MM.1S (cell line): ENCODE results near the gene FAM20A.
A peak's percentile ranks its signal among the peaks of the same experiment; 100 is the strongest.

ENCODE experiments used
- DNase-seq: peaks from one replicate; pipeline ENCODE4 v3.0.0-alpha.2; 2015
- H2AFZ ChIP-seq: fragments of 300-600 bp; sonication (generic); 2 replicates; pipeline ENCODE4 v1.6.0; 2016; ENCODE audit warnings: antibody characterized with exemption, low read length
- H3F3A ChIP-seq: fragments of 300-600 bp; sonication (generic); 2 replicates; pipeline ENCODE4 v1.6.1; 2016; ENCODE audit warnings: mild to moderate bottlenecking, antibody characterized with exemption, low read length, moderate library complexity, mixed read lengths; ENCODE audit not compliant: insufficient read depth
- H3K27ac ChIP-seq: fragments of 300-600 bp; sonication (generic); 2 replicates; pipeline ENCODE4 v1.5.1; 2016; ENCODE audit warnings: mild to moderate bottlenecking, low read length
- H3K27me3 ChIP-seq: fragments of 300-600 bp; sonication (generic); replicated peaks from 2 replicates; pipeline ENCODE4 v1.6.0; 2016; ENCODE audit warnings: low read length; ENCODE audit not compliant: insufficient read depth
- H3K36me3 ChIP-seq: fragments of 300-600 bp; sonication (generic); replicated peaks from 2 replicates; pipeline ENCODE4 v1.6.1; 2016; ENCODE audit warnings: mild to moderate bottlenecking, low read length, mixed read lengths; ENCODE audit not compliant: insufficient read depth
- H3K4me1 ChIP-seq: fragments of 300-600 bp; sonication (generic); 2 replicates; pipeline ENCODE4 v1.6.1; 2016; ENCODE audit warnings: low read length, mixed read lengths
- H3K4me2 ChIP-seq: fragments of 300-600 bp; sonication (generic); 2 replicates; pipeline ENCODE4 v1.6.0; 2016; ENCODE audit warnings: low read depth, low read length
- H3K4me3 ChIP-seq: fragments of 300-600 bp; sonication (generic); 2 replicates; pipeline ENCODE4 v1.5.1; 2016; ENCODE audit warnings: low read length, mixed read lengths
- H3K79me2 ChIP-seq: fragments of 300-600 bp; sonication (generic); 2 replicates; pipeline ENCODE4 v1.6.1; 2016; ENCODE audit warnings: mixed run types, low read length, mixed read lengths
- H3K9ac ChIP-seq: fragments of 300-600 bp; sonication (generic); 2 replicates; pipeline ENCODE4 v1.6.1; 2016; ENCODE audit warnings: low read length, mixed read lengths
- H3K9me2 ChIP-seq: fragments of 300-600 bp; sonication (generic); replicated peaks from 2 replicates; pipeline ENCODE4 v1.6.1; 2016; ENCODE audit warnings: mild to moderate bottlenecking, low read length, mixed read lengths; ENCODE audit not compliant: insufficient read depth
- H3K9me3 ChIP-seq: fragments of 300-600 bp; sonication (generic); replicated peaks from 2 replicates; pipeline ENCODE4 v1.6.1; 2016; ENCODE audit warnings: mild to moderate bottlenecking, low read length, mixed read lengths; ENCODE audit not compliant: insufficient read depth
- H4K20me1 ChIP-seq: fragments of 300-600 bp; sonication (generic); 2 replicates; pipeline ENCODE4 v1.6.1; 2016; ENCODE audit warnings: mild to moderate bottlenecking, low read length, moderate library complexity, mixed read lengths; ENCODE audit not compliant: insufficient read depth
- EZH2 ChIP-seq: fragments of 300-600 bp; sonication (generic); optimal IDR thresholded peaks from 2 replicates; pipeline ENCODE3; 2017; ENCODE audit warnings: low read depth, mild to moderate bottlenecking, antibody characterized with exemption, low read length, mixed read lengths
- EZH2phosphoT487 ChIP-seq: fragments of 300-600 bp; sonication (generic); IDR thresholded peaks from 2 replicates; pipeline ENCODE4 v1.6.1; 2018; ENCODE audit warnings: antibody characterized with exemption, low read length
- TF ChIP-seq, protein P1 (sequence below): fragments of 300-600 bp; sonication (generic); IDR thresholded peaks from 2 replicates; pipeline ENCODE4 v1.5.1; 2016; ENCODE audit warnings: antibody characterized with exemption, low read length, mixed read lengths

Gene FAM20A

GRCh38 chr17:68516732-68517131 lies 84.4 kb downstream of the FAM20A start:
- Histone ChIP-seq H3K79me2 (peaks cover 78% of the 10 kb centered on the region), H3K9me3 (no peaks in the 10 kb centered on the region), H3K9me2 (no peaks in the 10 kb centered on the region), H3K27me3 (no peaks in the 10 kb centered on the region), H3K9ac (no peak overlapping the region), H3K36me3 (peaks cover 5% of the 10 kb centered on the region), H4K20me1 (peaks cover 3% of the 10 kb centered on the region; the same call in 1 of the 2 replicates), H3K4me1 (peaks cover 10% of the 10 kb centered on the region; the same call in 1 of the 2 replicates), H3K27ac (no peak overlapping the region), H3F3A (peaks cover 3% of the 10 kb centered on the region), H2AFZ (no peak overlapping the region), H3K4me2 (no peak overlapping the region), H3K4me3 (no peak overlapping the region)
- no peak for DNase-seq
- TF ChIP-seq EZH2: no peak
- TF ChIP-seq EZH2phosphoT487: no peak
- TF ChIP-seq, protein P1, sequence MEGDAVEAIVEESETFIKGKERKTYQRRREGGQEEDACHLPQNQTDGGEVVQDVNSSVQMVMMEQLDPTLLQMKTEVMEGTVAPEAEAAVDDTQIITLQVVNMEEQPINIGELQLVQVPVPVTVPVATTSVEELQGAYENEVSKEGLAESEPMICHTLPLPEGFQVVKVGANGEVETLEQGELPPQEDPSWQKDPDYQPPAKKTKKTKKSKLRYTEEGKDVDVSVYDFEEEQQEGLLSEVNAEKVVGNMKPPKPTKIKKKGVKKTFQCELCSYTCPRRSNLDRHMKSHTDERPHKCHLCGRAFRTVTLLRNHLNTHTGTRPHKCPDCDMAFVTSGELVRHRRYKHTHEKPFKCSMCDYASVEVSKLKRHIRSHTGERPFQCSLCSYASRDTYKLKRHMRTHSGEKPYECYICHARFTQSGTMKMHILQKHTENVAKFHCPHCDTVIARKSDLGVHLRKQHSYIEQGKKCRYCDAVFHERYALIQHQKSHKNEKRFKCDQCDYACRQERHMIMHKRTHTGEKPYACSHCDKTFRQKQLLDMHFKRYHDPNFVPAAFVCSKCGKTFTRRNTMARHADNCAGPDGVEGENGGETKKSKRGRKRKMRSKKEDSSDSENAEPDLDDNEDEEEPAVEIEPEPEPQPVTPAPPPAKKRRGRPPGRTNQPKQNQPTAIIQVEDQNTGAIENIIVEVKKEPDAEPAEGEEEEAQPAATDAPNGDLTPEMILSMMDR: no peak

- Histone ChIP-seq H3K27ac (no peak overlapping the region), H3K4me2 (0 out of 2 replicates have a peak overlapping the region, but pooled peaks have one; percentile 86), H3K27me3 (no peaks in the 10 kb centered on the region), H3F3A (peaks cover 13% of the 10 kb centered on the region), H3K36me3 (peaks cover 5% of the 10 kb centered on the region), H3K79me2 (peaks cover 73% of the 10 kb centered on the region), H3K9me2 (no peaks in the 10 kb centered on the region), H4K20me1 (0 out of 2 replicates have a peak, but pooled peaks cover 3% of the 10 kb centered on the region), H3K4me3 (no peak overlapping the region), H3K9ac (no peak overlapping the region), H3K9me3 (no peaks in the 10 kb centered on the region), H3K4me1 (peaks cover 17% of the 10 kb centered on the region), H2AFZ (no peak overlapping the region)
- TF ChIP-seq EZH2phosphoT487: no peak
- TF ChIP-seq, protein P1: no peak
- no peak for TF ChIP-seq EZH2
- DNase-seq: no peak
Measured at GRCh38 chr17:68514831-68515635, 86.1 kb downstream of the FAM20A start.

DNA sequence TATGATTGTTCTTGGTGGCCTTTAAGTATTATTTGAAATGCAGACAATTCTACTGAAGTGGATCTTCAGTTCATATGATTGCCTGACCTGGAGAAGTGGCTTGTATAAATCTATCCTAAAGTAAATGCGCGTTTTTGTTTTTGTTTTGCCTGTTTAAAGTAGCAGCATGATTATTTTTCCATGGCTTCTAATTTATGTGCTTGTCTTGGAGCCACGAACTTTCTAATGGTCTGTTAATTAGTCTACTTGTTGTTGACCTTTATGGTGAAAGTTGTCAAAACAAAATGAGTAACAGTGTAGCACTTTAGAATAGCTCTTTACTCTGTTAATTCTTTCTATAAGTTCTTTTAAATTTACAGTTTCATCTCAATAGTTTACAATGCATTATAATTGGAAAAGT lies 87.2 kb downstream of the FAM20A start:
- H4K20me1 ChIP-seq: 0 out of 2 replicates have a peak, but pooled peaks cover 3% of the 10 kb centered on the region
- peaks cover 25% of the 10 kb centered on the region for H3K4me1 ChIP-seq
- H3K4me2 ChIP-seq: peak overlapping the region; percentile 86
- H3K27ac ChIP-seq: no peak overlapping the region
- no peaks in the 10 kb centered on the region for H3K9me3 ChIP-seq
- peaks cover 63% of the 10 kb centered on the region for H3K79me2 ChIP-seq
- H3K4me3 ChIP-seq: peak overlapping the region; percentile 90
- no peaks in the 10 kb centered on the region for H3K27me3 ChIP-seq
- H3F3A ChIP-seq: peaks cover 13% of the 10 kb centered on the region
- no peak for DNase-seq
- H3K36me3 ChIP-seq: peaks cover 5% of the 10 kb centered on the region
- no peak for TF ChIP-seq EZH2phosphoT487
- TF ChIP-seq, protein P1: no peak
- no peak for TF ChIP-seq EZH2
- H3K9me2 ChIP-seq: no peaks in the 10 kb centered on the region
- peak overlapping the region; percentile 99; the same call in 1 of the 2 replicates for H3K9ac ChIP-seq
- H2AFZ ChIP-seq: no peak overlapping the region
